NCI-H1930 (cell line): ENCODE data around the gene GID4.

Source experiments
- DNase-seq, 2 experiments: peaks; one replicate each; lab custom pipeline; 2025; lab: John Stamatoyannopoulos, UW

GID4 gene

GRCh38 chr17:18102640-18103039 lies 63.4 kb downstream of the GID4 start:
- no peak for DNase-seq

GRCh38 chr17:18105027-18105426 lies 65.8 kb downstream of the GID4 start:
- DNase-seq = no peak

- no peak for DNase-seq
These were observed 66.4 kb downstream of the GID4 start for GRCh38 chr17:18105595-18105994.

- DNase-seq = no peak
These were observed 67.0 kb downstream of the GID4 start for GRCh38 chr17:18106211-18106610.

- DNase-seq = no peak
These were observed 68.0 kb downstream of the GID4 start for GRCh38 chr17:18107061-18107790.

- no peak for DNase-seq
These were observed 68.8 kb downstream of the GID4 start for GRCh38 chr17:18107971-18108370.

GRCh38 chr17:18108401-18109312 lies 69.4 kb downstream of the GID4 start, which contains the start of gene MYO15A:
Gene MYO15A, plus strand, starts transcription at chr17:18108756. Its CDS starts 10,045 bp downstream, at chr17:18118801.
- DNase-seq = no peak

GRCh38 chr17:18109935-18110485 lies 70.8 kb downstream of the GID4 start:
- no peak for DNase-seq

- DNase-seq = no peak
These were observed 71.5 kb downstream of the GID4 start for GRCh38 chr17:18110636-18111145.

GRCh38 chr17:18111330-18111971 lies 72.2 kb downstream of the GID4 start:
- no peak for DNase-seq

- DNase-seq = no peak
These were observed 76.3 kb downstream of the GID4 start for GRCh38 chr17:18115517-18115916.

- DNase-seq = no peak
These were observed 76.9 kb downstream of the GID4 start for GRCh38 chr17:18116078-18116477.

GRCh38 chr17:18117533-18117932 lies 78.3 kb downstream of the GID4 start:
- DNase-seq = no peak
